ENCODE measurements around the gene SLC1A7. TPM values are rescaled to one million over a fixed set of nuclear protein-coding genes. Genes with fewer than 3 reads are reported as not detected.

SLC1A7 gene
- total RNA-seq, 4 donors from 2014 or later, result 0.54 to 1.6 (median 0.62) TPM; not detected in 1

DNA sequence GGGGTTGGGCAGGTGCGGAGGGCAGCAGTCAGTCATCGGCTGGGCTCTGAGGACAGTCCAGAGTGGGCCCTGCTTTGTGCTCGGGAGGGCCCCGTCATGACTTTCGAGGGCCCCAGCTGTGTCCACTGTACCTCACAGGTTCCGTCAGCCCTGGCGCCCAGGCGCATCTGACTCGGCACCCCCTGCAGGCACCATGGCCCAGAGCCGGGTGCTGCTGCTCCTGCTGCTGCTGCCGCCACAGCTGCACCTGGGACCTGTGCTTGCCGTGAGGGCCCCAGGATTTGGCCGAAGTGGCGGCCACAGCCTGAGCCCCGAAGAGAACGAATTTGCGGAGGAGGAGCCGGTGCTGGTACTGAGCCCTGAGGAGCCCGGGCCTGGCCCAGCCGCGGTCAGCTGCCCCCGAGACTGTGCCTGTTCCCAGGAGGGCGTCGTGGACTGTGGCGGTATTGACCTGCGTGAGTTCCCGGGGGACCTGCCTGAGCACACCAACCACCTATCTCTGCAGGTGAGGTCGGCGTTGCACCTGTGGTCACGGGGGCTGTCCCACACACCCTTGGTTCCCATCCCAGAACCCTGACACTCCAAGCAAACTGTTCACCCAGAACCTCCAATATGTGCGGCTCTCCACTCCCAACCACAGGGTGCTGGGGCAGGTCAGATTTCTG lies 72.6 kb downstream of the SLC1A7 start:
- H3K4me3 ChIP-seq, result no peak overlapping the region
- no peaks in the 10 kb centered on the region for H3K9me3 ChIP-seq
- WGBS, 2 donors (ENCODE audit: low coverage in 1 of 2), result 80 to 81% methylated on average over 1 to 9 of the region's 31 CpGs
- no peaks in the 10 kb centered on the region for H3K27me3 ChIP-seq
- H3K27ac ChIP-seq, result no peak overlapping the region
- TF ChIP-seq EP300 (IDR thresholded peaks at IDR 0.05) (no peak), POLR2AphosphoS5 (IDR thresholded peaks at IDR 0.05) (no peak), POLR2A (IDR thresholded peaks at IDR 0.05) (no peak)
- TF ChIP-seq, protein P1, sequence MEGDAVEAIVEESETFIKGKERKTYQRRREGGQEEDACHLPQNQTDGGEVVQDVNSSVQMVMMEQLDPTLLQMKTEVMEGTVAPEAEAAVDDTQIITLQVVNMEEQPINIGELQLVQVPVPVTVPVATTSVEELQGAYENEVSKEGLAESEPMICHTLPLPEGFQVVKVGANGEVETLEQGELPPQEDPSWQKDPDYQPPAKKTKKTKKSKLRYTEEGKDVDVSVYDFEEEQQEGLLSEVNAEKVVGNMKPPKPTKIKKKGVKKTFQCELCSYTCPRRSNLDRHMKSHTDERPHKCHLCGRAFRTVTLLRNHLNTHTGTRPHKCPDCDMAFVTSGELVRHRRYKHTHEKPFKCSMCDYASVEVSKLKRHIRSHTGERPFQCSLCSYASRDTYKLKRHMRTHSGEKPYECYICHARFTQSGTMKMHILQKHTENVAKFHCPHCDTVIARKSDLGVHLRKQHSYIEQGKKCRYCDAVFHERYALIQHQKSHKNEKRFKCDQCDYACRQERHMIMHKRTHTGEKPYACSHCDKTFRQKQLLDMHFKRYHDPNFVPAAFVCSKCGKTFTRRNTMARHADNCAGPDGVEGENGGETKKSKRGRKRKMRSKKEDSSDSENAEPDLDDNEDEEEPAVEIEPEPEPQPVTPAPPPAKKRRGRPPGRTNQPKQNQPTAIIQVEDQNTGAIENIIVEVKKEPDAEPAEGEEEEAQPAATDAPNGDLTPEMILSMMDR (IDR thresholded peaks at IDR 0.05), result no peak
- H3K36me3 ChIP-seq, result peaks cover 0 to 16% of the 10 kb centered on the region in 2 donors
- no peak for ATAC-seq
- peaks cover 0 to 18% (median 0%) of the 10 kb centered on the region in 3 donors for H3K4me1 ChIP-seq

DNA sequence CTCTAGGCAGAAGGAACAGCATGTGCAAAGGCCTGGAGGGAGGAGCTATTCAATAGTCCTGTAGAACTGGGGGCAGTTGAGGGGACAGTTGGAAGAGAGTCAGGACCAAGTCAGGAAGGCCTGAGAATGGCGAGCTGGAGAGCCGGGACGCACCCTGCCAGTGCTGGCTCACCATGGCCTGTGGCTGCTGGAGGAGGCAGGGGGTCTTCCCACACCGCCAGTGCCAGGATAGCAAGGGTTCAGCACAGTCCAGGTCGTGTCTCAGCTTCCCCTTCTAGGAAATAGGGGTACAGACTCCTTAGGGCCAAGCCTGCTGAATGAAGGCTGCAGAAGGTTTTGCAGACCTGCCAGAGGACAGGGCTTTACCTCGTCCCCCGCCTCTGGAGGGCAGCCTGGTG lies 73.2 kb downstream of the SLC1A7 start:
- Histone ChIP-seq H3K4me1 (peaks cover 0 to 13% (median 0%) of the 10 kb centered on the region in 3 donors), H3K27me3 (peaks cover 3% of the 10 kb centered on the region), H3K27ac (no peak overlapping the region), H3K9me3 (no peaks in the 10 kb centered on the region), H3K36me3 (peaks cover 0 to 16% of the 10 kb centered on the region in 2 donors), H3K4me3 (no peak overlapping the region)
- WGBS, 2 donors (ENCODE audit: low coverage in 1 of 2), result 72 to 81% methylated on average over 3 to 4 of the region's 7 CpGs
- ATAC-seq, result no peak
- TF ChIP-seq EP300 (IDR thresholded peaks at IDR 0.05) (no peak), POLR2A (IDR thresholded peaks at IDR 0.05) (no peak), POLR2AphosphoS5 (IDR thresholded peaks at IDR 0.05) (no peak)
- TF ChIP-seq, protein P1 (IDR thresholded peaks at IDR 0.05), result no peak

DNA sequence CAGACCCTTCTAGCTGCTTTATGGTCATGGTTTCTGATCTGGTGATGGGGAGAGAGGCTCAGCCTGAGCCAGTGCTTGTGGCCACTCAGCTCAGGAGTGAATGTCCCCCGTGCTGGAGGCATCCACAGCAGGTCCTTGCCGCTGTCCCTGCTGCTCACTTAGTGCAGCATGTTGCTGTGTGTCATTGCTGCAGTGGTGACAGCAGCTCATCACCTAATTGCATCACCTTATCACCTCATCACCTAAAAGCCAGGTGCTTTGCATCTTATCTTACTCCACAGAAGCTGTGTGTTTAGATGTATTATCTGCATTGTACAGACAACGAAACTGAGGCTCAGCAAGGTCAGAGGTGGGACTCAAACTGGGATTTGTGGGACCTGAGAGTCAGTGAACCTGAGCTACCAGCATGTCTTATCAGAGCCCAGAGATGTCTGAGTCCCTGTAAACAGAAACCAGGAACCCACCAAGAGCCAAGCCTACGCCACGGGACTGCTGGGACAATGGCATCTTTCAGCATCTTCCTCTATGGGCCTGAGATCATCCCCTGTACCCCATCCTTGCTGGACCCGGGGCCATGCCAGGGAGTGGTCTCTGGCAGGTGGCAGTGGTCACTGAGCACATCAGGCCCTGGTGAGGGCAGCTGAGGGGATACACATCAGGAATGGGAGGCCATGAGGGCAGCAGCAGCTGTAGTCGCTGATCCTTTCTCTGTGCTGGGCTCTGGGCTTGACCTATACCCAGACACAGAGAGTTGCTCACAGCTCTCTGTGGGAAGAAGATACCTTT lies 73.9 kb downstream of the SLC1A7 start:
- ATAC-seq, result no peak
- TF ChIP-seq, protein P1 (IDR thresholded peaks at IDR 0.05), result no peak
- no peak for TF ChIP-seq POLR2A (IDR thresholded peaks at IDR 0.05)
- 83 to 100% methylated on average over 1 to 2 of the region's 7 CpGs for WGBS, 2 donors (ENCODE audit: low coverage in 1 of 2)
- Histone ChIP-seq H3K27me3 (peaks cover 10% of the 10 kb centered on the region), H3K4me3 (no peak overlapping the region), H3K27ac (no peak overlapping the region), H3K4me1 (peaks cover 0 to 11% (median 0%) of the 10 kb centered on the region in 3 donors), H3K36me3 (peaks cover 0 to 16% of the 10 kb centered on the region in 2 donors), H3K9me3 (no peaks in the 10 kb centered on the region)

DNA sequence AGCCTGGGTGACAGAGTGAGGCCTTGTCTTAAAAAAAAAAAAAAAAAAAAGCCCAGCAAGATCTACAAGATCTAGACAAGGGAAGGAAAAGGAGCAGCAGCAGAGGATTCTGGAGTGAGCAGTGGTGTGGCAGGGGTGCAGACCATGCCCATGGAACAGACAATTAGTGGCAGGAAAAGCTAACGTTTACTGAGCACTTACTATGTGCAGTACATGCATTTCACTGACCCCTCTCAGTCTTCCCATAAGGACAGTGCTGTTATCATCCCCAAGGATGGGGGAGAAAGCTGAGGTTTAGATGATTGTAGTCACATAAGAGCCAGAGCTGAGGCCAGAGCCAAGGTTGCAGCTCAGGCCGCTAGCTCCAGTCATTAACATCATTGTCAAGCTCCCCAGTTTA lies 74.6 kb downstream of the SLC1A7 start:
- Histone ChIP-seq H3K9me3 (no peaks in the 10 kb centered on the region), H3K4me1 (peaks cover 0 to 17% (median 2%) of the 10 kb centered on the region in 3 donors), H3K27me3 (peaks cover 16% of the 10 kb centered on the region), H3K36me3 (peaks cover 0 to 16% of the 10 kb centered on the region in 2 donors), H3K27ac (no peak overlapping the region), H3K4me3 (no peak overlapping the region)
- 76 to 86% methylated on average over 2 of the region's 2 CpGs for WGBS, 2 donors (ENCODE audit: low coverage in 1 of 2)
- TF ChIP-seq POLR2AphosphoS5 (IDR thresholded peaks at IDR 0.05) (no peak), EP300 (IDR thresholded peaks at IDR 0.05) (no peak), POLR2A (IDR thresholded peaks at IDR 0.05) (no peak)
- TF ChIP-seq, protein P1 (IDR thresholded peaks at IDR 0.05), result no peak
- ATAC-seq, result no peak
